K562 (cell line): ENCODE data around the gene KLHL22. TPM values are rescaled to one million over a fixed set of nuclear protein-coding genes. Genes with fewer than 3 reads are reported as not detected.
A peak's percentile ranks its signal among the peaks of the same experiment; 100 is the strongest.

Experiments
- HMGN3 ChIP-seq: IDR thresholded peaks from 2 replicates; pipeline ENCODE4 v1.6.1; 2011; ENCODE audit warnings: borderline replicate concordance, low read depth, mild to moderate bottlenecking, mixed read lengths, low read length; ENCODE audit not compliant: insufficient read length; ENCODE audit errors: extremely low read depth
- MCM5 ChIP-seq: fragments of 450-650 bp; IDR thresholded peaks from 2 replicates; pipeline ENCODE4 v1.6.1; 2016; ENCODE audit warnings: low read depth
- MYBL2 ChIP-seq, 2 experiments: fragments of 450-650 bp in 1 of 2; sonication (generic) in 1 of 2; formaldehyde crosslinking in 1 of 2; IDR thresholded peaks; 2 replicates each; pipeline versions ENCODE4 v1.6.1 to v1.8.1; 2017 to 2022; ENCODE audit warnings: borderline replicate concordance in 1 of 2, inconsistent platforms in 1 of 2, low read depth in 1 of 2, mild to moderate bottlenecking in 1 of 2, missing genetic modification reagents in 1 of 2, moderate library complexity in 1 of 2
- PRMT5 ChIP-seq: sonication (generic); formaldehyde crosslinking; IDR thresholded peaks from 2 replicates; pipeline ENCODE4 v1.5.0; 2020; ENCODE audit warnings: missing genetic modification reagents
- RHOXF2B ChIP-seq: fragments of 250-450 bp; sonication (Bioruptor Pico); conservative IDR thresholded peaks from 2 replicates; pipeline ENCODE4 v1.5.1; 2021
- ZFPM2 ChIP-seq: fragments of 250-450 bp; sonication (Bioruptor Pico); IDR thresholded peaks from 2 replicates; pipeline ENCODE4 v1.5.1; 2022; ENCODE audit warnings: mild to moderate bottlenecking
- polyA plus RNA-seq, 8 experiments: library from polyadenylated mRNA; depleted of rRNA in 4 of 8; stranded (reverse) in 5 of 8; unstranded in 3 of 8; fragments of >200 nt; fragmentation: Nextera tagmentation in 2 of 8; fragmentation: Illumina TruSeq in 1 of 8; extraction: Ambion mirVana in 2 of 8; extraction: Trizol in 1 of 8; gene quantifications; 2 replicates each; pipeline versions ENCODE4 v1.2.1 to v1.2.3, GENCODE V29; 2011 to 2014; ENCODE audit warnings: inconsistent platforms in 1 of 8, missing spikeins in 1 of 8
- total RNA-seq, 7 experiments: library from RNA; depleted of rRNA in 6 of 7; stranded (reverse); fragments of >200 nt in 6 of 7; fragmentation: Illumina TruSeq in 2 of 7; extraction: Trizol in 2 of 7; gene quantifications; 2 replicates each; pipeline versions ENCODE4 v1.2.1 to v1.2.3, GENCODE V29; 2011 to 2021; ENCODE audit warnings: low replicate concordance in 1 of 7
- TF ChIP-seq, protein P1 (sequence below): fragments of 250-450 bp; sonication (Bioruptor Pico); IDR thresholded peaks from 2 replicates; pipeline ENCODE4 v1.5.0; 2021
- TF ChIP-seq, protein P2 (sequence below): sonication (generic); formaldehyde crosslinking; IDR thresholded peaks from 2 replicates; pipeline ENCODE4 v1.9.0; 2022; ENCODE audit warnings: mild to moderate bottlenecking, missing genetic modification reagents

Gene KLHL22
- total and polyA plus RNA-seq, 9 of the 15 experiments (the other 6 are each of a cell fraction or from before 2014, with no cell fraction given) = 1.3 to 25.6 (median 15.2) TPM

DNA sequence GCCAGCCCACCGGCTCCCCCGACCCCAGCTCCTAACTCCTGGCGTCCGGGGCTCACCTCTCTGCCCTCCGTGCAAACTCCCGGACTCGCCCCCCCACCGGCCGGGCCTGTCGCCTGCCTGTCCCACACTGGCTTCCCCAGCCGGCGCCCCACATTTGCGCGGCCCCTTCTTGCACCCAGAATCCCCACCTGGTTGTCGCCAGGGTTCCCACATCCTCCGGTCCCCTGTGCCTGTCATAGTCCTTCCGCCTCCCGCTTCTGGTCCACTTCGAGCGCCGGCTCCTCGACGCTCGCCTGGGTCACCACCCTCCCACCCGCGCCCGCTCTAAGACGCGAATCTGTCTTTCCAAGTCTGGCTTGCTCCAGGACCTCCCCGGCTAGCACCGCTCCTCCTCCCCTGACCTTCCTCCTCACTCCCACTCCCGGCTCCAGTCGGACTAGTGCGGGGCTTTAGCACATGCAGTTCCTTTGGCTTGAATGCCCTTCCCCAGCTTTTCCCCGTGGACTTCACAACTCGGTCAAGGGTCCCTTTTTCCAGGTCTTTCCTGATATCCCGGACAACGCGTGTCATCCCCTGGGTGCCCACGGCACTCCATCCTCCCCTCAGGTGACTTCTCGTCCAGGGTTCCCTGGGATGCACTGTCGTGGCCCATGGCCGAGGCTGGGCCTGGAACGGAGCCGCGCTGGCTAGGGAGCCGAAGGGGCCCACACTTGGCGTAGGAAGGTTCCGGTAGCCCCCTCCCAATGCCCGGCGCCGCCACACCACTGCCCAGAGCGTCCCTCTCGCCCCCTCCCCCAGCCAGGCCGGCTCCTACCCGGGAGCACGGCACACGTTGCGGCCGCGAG, 58.6 kb downstream of the KLHL22 start (continued):
- 0 out of 2 replicates have a peak, but pooled peaks have one; percentile 73 for TF ChIP-seq ZFPM2 (CRISPR knock-in tag)
- peak; percentile 31 for TF ChIP-seq HMGN3
- TF ChIP-seq, protein P1, sequence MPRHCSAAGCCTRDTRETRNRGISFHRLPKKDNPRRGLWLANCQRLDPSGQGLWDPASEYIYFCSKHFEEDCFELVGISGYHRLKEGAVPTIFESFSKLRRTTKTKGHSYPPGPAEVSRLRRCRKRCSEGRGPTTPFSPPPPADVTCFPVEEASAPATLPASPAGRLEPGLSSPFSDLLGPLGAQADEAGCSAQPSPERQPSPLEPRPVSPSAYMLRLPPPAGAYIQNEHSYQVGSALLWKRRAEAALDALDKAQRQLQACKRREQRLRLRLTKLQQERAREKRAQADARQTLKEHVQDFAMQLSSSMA (CRISPR knock-in tag) = 0 out of 2 replicates have a peak, but pooled peaks have one; percentile 55
- TF ChIP-seq MCM5 = 0 out of 2 replicates have a peak, but pooled peaks have one; percentile 22
- TF ChIP-seq PRMT5 (CRISPR knock-in tag) = 0 out of 2 replicates have a peak, but pooled peaks have one; percentile 73
- TF ChIP-seq, protein P2, sequence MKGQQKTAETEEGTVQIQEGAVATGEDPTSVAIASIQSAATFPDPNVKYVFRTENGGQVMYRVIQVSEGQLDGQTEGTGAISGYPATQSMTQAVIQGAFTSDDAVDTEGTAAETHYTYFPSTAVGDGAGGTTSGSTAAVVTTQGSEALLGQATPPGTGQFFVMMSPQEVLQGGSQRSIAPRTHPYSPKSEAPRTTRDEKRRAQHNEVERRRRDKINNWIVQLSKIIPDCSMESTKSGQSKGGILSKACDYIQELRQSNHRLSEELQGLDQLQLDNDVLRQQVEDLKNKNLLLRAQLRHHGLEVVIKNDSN (CRISPR knock-in tag) = no peak
- TF ChIP-seq MYBL2 (IDR thresholded peaks at IDR 0.05; ENCODE audit: low read depth) = no peak
- 0 out of 2 replicates have a peak, but pooled peaks have one; percentile 39 for TF ChIP-seq MYBL2 (CRISPR knock-in tag; IDR thresholded peaks at IDR 0.05; ENCODE audit: borderline replicate concordance)
- 0 out of 2 replicates have a peak, but pooled peaks have one; percentile 29 for TF ChIP-seq RHOXF2B (CRISPR knock-in tag)
